ENCODE results near the gene IPO8.

The IPO8 gene

GRCh38 chr12:30695199-30696102 is at the start of gene IPO8:
Gene IPO8 (minus strand): TSS chr12:30695869. CDS start chr12:30695647, 222 bp downstream.
- DNase-seq (ENCODE audit: low spot score), result peak; percentile 87

GRCh38 chr12:30744321-30744720 is 48.7 kb upstream of the IPO8 start:
- DNase-seq (ENCODE audit: low spot score), result no peak

GRCh38 chr12:30740274-30740673 is 44.6 kb upstream of the IPO8 start:
- DNase-seq (ENCODE audit: low spot score), result no peak

- no peak for DNase-seq (ENCODE audit: low spot score)
Measured at GRCh38 chr12:30739020-30739419, 43.4 kb upstream of the IPO8 start.

GRCh38 chr12:30732954-30733637 is 37.4 kb upstream of the IPO8 start:
- peak; percentile 41 for DNase-seq (ENCODE audit: low spot score)

- no peak for DNase-seq (ENCODE audit: low spot score)
Measured at GRCh38 chr12:30730011-30730410, 34.3 kb upstream of the IPO8 start.

- peak; percentile 14 for DNase-seq (ENCODE audit: low spot score)
Measured at GRCh38 chr12:30729547-30729946, 33.9 kb upstream of the IPO8 start.

- DNase-seq (ENCODE audit: low spot score), result no peak
Measured at GRCh38 chr12:30726647-30727046, 31.0 kb upstream of the IPO8 start.

GRCh38 chr12:30725739-30726138 is 30.1 kb upstream of the IPO8 start:
- DNase-seq (ENCODE audit: low spot score), result no peak

GRCh38 chr12:30719060-30719459 is 23.4 kb upstream of the IPO8 start:
- DNase-seq (ENCODE audit: low spot score), result no peak

GRCh38 chr12:30707613-30708342 is 12.1 kb upstream of the IPO8 start:
- no peak for DNase-seq (ENCODE audit: low spot score)

GRCh38 chr12:30706476-30706875 is 10.8 kb upstream of the IPO8 start:
- no peak for DNase-seq (ENCODE audit: low spot score)

GRCh38 chr12:30701056-30701455 is 5.4 kb upstream of the IPO8 start:
- DNase-seq (ENCODE audit: low spot score), result no peak

- peak; percentile 37 for DNase-seq (ENCODE audit: low spot score)
Measured at GRCh38 chr12:30700216-30700900, 4.7 kb upstream of the IPO8 start.

- no peak for DNase-seq (ENCODE audit: low spot score)
Measured at GRCh38 chr12:30698346-30698745, 2.7 kb upstream of the IPO8 start.

- DNase-seq (ENCODE audit: low spot score), result no peak
Measured at GRCh38 chr12:30696943-30697342, 1.3 kb upstream of the IPO8 start.

- no peak for DNase-seq (ENCODE audit: low spot score)
Measured at GRCh38 chr12:30696486-30696885, 817 bp upstream of the IPO8 start.

- no peak for DNase-seq (ENCODE audit: low spot score)
Measured at GRCh38 chr12:30696103-30696408, 387 bp upstream of the IPO8 start.

GRCh38 chr12:30694412-30695198 is 1.1 kb downstream of the IPO8 start:
- DNase-seq (ENCODE audit: low spot score), result peak; percentile 37

- no peak for DNase-seq (ENCODE audit: low spot score)
Measured at GRCh38 chr12:30692470-30692869, 3.2 kb downstream of the IPO8 start.

- DNase-seq (ENCODE audit: low spot score), result no peak
Measured at GRCh38 chr12:30691122-30691879, 4.4 kb downstream of the IPO8 start.

All from globus pallidus (tissue), 1 donor.